OCI-LY7 (cell line): Measurements from ENCODE around the gene CCDC148. TPM values are rescaled to one million over a fixed set of nuclear protein-coding genes. Genes with fewer than 3 reads are reported as not detected.

Experiments
- BruUV-seq: library from RNA; stranded (reverse); fragments of 400-500 nt; replicated peaks from 2 replicates; lab custom pipeline; 2021; lab: Mats Ljungman, UMichigan
- CTCF ChIA-PET: fragments of 300-600 bp; sonication (Branson Sonifier 250); formaldehyde crosslinking; loops from one replicate; lab custom pipeline; 2022; ENCODE audit warnings: antibody characterized with exemption; ENCODE audit not compliant: unreplicated experiment; lab: Charles Lee
- POLR2A ChIA-PET: fragments of 300-600 bp; sonication (Branson Sonifier 250); formaldehyde crosslinking; loops from one replicate; lab custom pipeline; 2022; ENCODE audit warnings: antibody characterized with exemption; lab: Charles Lee
- DNase-seq: peaks from one replicate; pipeline ENCODE4 v3.0.0-alpha.2; 2015; ENCODE audit warnings: low spot score
- H2AFZ ChIP-seq: fragments of 200-600 bp; sonication (generic), shearing (Covaris generic); 2 replicates; pipeline ENCODE4 v1.6.1; 2014; ENCODE audit warnings: mild to moderate bottlenecking, antibody characterized with exemption, low read length, moderate library complexity
- H3K27ac ChIP-seq: fragments of 200-600 bp; sonication (generic); 2 replicates; pipeline ENCODE4 v1.5.1; 2014; ENCODE audit warnings: mixed run types, low read depth, mild to moderate bottlenecking, moderate library complexity, low read length, inconsistent platforms; ENCODE audit not compliant: poor library complexity, severe bottlenecking
- H3K36me3 ChIP-seq: fragments of 200-600 bp; sonication (generic); 2 replicates; pipeline ENCODE4 v1.6.1; 2014; ENCODE audit warnings: mild to moderate bottlenecking, antibody characterized with exemption, low read length, moderate library complexity, mixed read lengths; ENCODE audit not compliant: insufficient read depth
- H3K4me1 ChIP-seq: fragments of 200-600 bp; sonication (generic); 2 replicates; pipeline ENCODE4 v1.5.1; 2014; ENCODE audit warnings: mild to moderate bottlenecking, low read length; ENCODE audit not compliant: insufficient read depth, poor library complexity, severe bottlenecking
- H3K4me2 ChIP-seq: fragments of 200-600 bp; sonication (generic); 2 replicates; pipeline ENCODE4 v1.6.1; 2014; ENCODE audit warnings: mild to moderate bottlenecking, low read length
- H3K4me3 ChIP-seq: fragments of 200-600 bp; sonication (generic); 2 replicates; pipeline ENCODE4 v1.5.1; 2014; ENCODE audit warnings: mild to moderate bottlenecking, low read depth, low read length; ENCODE audit not compliant: poor library complexity, severe bottlenecking
- H3K79me2 ChIP-seq: fragments of 200-600 bp; sonication (generic); 2 replicates; pipeline ENCODE4 v1.6.1; 2016; ENCODE audit warnings: low read depth, mild to moderate bottlenecking, low read length, moderate library complexity, mixed read lengths; ENCODE audit not compliant: insufficient read depth
- H3K9me2 ChIP-seq: fragments of 200-600 bp; sonication (generic); 2 replicates; pipeline ENCODE4 v1.6.1; 2016; ENCODE audit warnings: mild to moderate bottlenecking, low read length, mixed read lengths; ENCODE audit not compliant: insufficient read depth
- H3K9me3 ChIP-seq: fragments of 200-600 bp; sonication (generic); 2 replicates; pipeline ENCODE4 v1.6.1; 2014; ENCODE audit warnings: mild to moderate bottlenecking, mixed run types, low read length, mixed read lengths
- H4K20me1 ChIP-seq: fragments of 200-600 bp; sonication (generic); 2 replicates; pipeline ENCODE4 v1.6.1; 2014; ENCODE audit warnings: mild to moderate bottlenecking, antibody characterized with exemption, low read length, moderate library complexity, mixed read lengths; ENCODE audit not compliant: insufficient read depth
- EZH2phosphoT487 ChIP-seq: fragments of 200-600 bp; sonication (generic); IDR thresholded peaks from 2 replicates; pipeline ENCODE4 v1.6.1; 2018; ENCODE audit warnings: low read depth, borderline replicate concordance, mild to moderate bottlenecking, mixed run types, antibody characterized with exemption, low read length, moderate library complexity, mixed read lengths
- intact Hi-C: fragments of 100-400 bp; cut with micrococcal nuclease; formaldehyde crosslinking; loops from one replicate; pipeline ENCODE4 v1.10.0; 2022; ENCODE audit not compliant: unreplicated experiment
- total RNA-seq, 2 experiments: library from RNA; depleted of rRNA in 1 of 2; stranded (reverse); fragments of >200 nt in 1 of 2; shearing (Covaris generic) in 1 of 2; gene quantifications; 2 replicates each; pipeline ENCODE4 v1.2.3, GENCODE V29; 2014 to 2022
- TF ChIP-seq, protein P1 (sequence below): fragments of 200-600 bp; sonication (generic); conservative IDR thresholded peaks from 2 replicates; pipeline ENCODE4 v1.5.1; 2014; ENCODE audit warnings: mild to moderate bottlenecking, antibody characterized with exemption, low read length, moderate library complexity, mixed read lengths

CCDC148 gene
- total RNA-seq, 2 experiments from 2014 or later = 0.19 to 0.99 TPM

DNA sequence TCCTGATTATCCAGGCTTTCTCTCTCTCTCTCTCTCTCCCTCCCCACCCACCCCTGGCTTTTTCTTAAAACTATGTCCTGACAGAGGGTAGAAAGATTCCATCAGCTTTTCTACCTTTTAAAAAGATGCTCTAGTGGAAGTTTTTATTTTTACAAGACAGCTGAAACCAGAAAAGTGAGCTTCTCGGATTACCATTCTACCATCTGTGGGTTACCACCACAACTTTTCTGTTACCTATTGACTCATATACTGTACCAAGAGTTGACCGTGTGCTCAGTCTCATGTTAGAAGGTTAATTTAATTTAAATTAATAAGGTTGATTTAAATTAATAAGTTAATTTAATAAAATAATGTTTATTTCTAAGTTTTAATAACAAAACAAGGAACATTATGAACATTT is 217.3 kb downstream of the CCDC148 start:
- Histone ChIP-seq H2AFZ (no peak overlapping the region), H3K4me1 (no peaks in the 10 kb centered on the region), H3K27ac (no peak overlapping the region), H3K9me2 (no peaks in the 10 kb centered on the region), H4K20me1 (no peaks in the 10 kb centered on the region), H3K9me3 (no peaks in the 10 kb centered on the region), H3K79me2 (no peaks in the 10 kb centered on the region), H3K4me3 (no peak overlapping the region), H3K4me2 (no peak overlapping the region), H3K36me3 (no peaks in the 10 kb centered on the region)
- POLR2A ChIA-PET = no interaction called here
- TF ChIP-seq, protein P1, sequence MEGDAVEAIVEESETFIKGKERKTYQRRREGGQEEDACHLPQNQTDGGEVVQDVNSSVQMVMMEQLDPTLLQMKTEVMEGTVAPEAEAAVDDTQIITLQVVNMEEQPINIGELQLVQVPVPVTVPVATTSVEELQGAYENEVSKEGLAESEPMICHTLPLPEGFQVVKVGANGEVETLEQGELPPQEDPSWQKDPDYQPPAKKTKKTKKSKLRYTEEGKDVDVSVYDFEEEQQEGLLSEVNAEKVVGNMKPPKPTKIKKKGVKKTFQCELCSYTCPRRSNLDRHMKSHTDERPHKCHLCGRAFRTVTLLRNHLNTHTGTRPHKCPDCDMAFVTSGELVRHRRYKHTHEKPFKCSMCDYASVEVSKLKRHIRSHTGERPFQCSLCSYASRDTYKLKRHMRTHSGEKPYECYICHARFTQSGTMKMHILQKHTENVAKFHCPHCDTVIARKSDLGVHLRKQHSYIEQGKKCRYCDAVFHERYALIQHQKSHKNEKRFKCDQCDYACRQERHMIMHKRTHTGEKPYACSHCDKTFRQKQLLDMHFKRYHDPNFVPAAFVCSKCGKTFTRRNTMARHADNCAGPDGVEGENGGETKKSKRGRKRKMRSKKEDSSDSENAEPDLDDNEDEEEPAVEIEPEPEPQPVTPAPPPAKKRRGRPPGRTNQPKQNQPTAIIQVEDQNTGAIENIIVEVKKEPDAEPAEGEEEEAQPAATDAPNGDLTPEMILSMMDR = no peak
- TF ChIP-seq EZH2phosphoT487 = no peak
- intact Hi-C loops = no loop called here
- no peak for DNase-seq
- no TSS peak for BruUV-seq
- CTCF ChIA-PET = no interaction called here

DNA sequence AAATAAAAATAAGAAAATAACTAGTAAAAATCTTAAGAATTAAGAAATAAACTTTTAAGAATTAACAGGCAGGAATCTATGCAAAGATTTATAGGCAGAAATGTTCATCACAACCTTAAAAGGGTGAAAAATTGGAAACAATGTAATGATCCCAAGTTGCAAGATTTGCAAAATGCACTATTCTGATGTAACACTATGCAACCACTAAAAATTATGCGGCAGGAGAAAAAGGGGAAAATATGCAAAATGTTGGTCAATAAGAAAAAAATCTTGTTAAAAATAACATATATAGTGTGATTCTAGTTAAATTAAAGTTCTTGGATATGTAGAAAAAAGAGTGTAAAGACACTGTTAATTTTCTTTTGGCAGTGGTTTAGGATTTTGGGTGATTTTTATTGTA is 222.1 kb downstream of the CCDC148 start:
- DNase-seq = no peak
- ChIA-PET CTCF (no interaction called here), POLR2A (interaction anchor here (0.7 to 1.0 kb wide), 2 partner anchors 19 to 20 kb away, joined by 3 to 4 read pairs; no protein-coding TSS in a partner anchor)
- H3K79me2 ChIP-seq = no peaks in the 10 kb centered on the region
- H3K27ac ChIP-seq = no peak overlapping the region
- H3K4me2 ChIP-seq = no peak overlapping the region
- H2AFZ ChIP-seq = no peak overlapping the region
- no peak for TF ChIP-seq EZH2phosphoT487
- TF ChIP-seq, protein P1 = no peak
- H3K4me3 ChIP-seq = no peak overlapping the region
- BruUV-seq = no TSS peak
- intact Hi-C loops = no loop called here
- H3K36me3 ChIP-seq = no peaks in the 10 kb centered on the region
- no peaks in the 10 kb centered on the region for H3K9me2 ChIP-seq
- H4K20me1 ChIP-seq = no peaks in the 10 kb centered on the region
- no peaks in the 10 kb centered on the region for H3K9me3 ChIP-seq
- H3K4me1 ChIP-seq = no peaks in the 10 kb centered on the region

DNA sequence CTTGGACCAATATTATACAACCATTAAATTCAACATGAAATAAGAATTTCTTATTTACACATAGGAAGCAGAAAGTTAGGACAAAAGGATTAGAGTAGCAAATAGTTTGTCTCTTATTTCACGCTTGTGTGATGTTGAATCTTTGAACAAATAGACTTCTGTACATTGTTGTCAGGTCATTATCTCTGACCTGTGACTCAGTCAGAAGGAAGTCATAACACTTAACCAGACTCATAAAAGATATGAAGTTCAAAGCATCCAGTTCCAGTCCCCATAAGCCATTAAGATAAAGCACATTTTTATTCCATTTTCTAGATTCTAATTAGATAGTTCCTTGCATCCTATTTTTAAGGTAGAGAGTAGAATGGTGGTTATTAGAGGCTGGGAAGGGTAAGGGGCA is 224.1 kb downstream of the CCDC148 start:
- Histone ChIP-seq H3K36me3 (no peaks in the 10 kb centered on the region), H3K9me2 (no peaks in the 10 kb centered on the region), H3K27ac (no peak overlapping the region), H3K4me3 (no peak overlapping the region), H2AFZ (no peak overlapping the region), H3K79me2 (no peaks in the 10 kb centered on the region), H4K20me1 (no peaks in the 10 kb centered on the region), H3K9me3 (no peaks in the 10 kb centered on the region), H3K4me2 (no peak overlapping the region), H3K4me1 (no peaks in the 10 kb centered on the region)
- no peak for DNase-seq
- no TSS peak for BruUV-seq
- ChIA-PET CTCF (no interaction called here), POLR2A (interaction anchor here (0.6 kb wide), 1 partner anchor 429 kb away, joined by 3 read pairs; no protein-coding TSS in a partner anchor)
- TF ChIP-seq, protein P1 = no peak
- TF ChIP-seq EZH2phosphoT487 = no peak
- intact Hi-C loops = no loop called here
